Ammon's horn (tissue), 1 donor: Measurements from ENCODE around the gene TICRR.

ENCODE experiments used
- DNase-seq: peaks from one replicate; pipeline ENCODE4 v3.0.0-alpha.2; 2016; ENCODE audit warnings: low spot score

Gene TICRR

GRCh38 chr15:89654301-89654761 is 79.1 kb downstream of the TICRR start:
- no peak for DNase-seq

- no peak for DNase-seq
Observed at GRCh38 chr15:89654847-89655805, 79.9 kb downstream of the TICRR start, which contains the start of gene KIF7. Gene KIF7 (minus strand): TSS chr15:89655467. CDS start chr15:89652930, 2,537 bp downstream.

DNA sequence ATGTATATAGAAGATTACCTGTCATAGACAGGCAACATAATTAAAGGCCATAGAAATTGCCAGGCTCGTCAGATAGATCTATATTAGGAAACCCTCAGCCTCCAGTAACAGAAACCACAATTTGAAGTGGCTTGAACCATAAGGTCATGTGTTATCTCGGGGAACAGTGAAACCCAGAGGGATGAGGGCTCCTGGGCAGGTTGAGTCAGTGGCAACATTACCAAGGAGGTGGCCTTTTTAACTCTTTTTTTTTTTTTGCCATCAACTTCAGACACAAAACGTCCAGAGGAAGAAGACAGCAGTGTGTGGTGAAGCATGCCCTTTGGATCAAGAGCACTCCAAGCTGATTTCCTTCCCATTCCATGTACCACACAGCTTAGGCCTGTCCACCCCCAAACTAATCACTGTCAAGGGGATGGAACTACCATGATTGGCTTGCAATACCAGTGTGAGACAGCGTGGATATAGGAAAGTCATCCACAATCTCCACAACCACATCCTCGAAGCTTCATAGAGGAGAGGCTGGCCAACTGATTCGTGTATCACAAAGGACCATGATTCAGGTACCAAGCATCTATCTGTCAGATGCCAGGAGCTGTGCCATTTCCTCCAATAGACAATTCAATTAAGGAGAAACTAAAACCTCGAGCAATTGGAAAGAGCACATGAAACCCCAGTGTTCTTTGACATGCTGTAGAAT is 81.0 kb downstream of the TICRR start:
- no peak for DNase-seq

GRCh38 chr15:89657686-89658200 is 82.5 kb downstream of the TICRR start:
- DNase-seq, result no peak

DNA sequence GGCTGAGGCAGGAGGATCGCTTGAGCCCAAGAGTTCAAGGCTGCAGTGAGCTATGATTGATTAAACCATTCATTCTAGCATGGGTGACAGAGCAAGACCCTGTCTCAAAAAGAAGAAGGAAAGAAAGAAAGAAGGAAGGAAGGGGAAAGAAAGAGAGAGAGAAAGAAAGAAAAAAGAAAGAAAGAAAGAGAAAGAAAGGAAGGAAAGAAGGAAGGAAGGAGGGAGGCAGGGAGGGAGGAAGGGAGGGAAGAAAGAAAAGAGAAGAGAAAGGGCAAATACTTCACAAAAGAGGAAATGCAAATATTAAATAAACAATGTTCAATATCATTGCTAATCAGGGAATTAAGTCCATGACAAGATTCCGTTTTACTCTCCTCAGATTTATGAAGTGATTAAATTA is 84.0 kb downstream of the TICRR start:
- no peak for DNase-seq

GRCh38 chr15:89660556-89660955 is 85.3 kb downstream of the TICRR start:
- DNase-seq, result no peak

- no peak for DNase-seq
Observed at GRCh38 chr15:89662893-89663626, 87.8 kb downstream of the TICRR start.

DNA sequence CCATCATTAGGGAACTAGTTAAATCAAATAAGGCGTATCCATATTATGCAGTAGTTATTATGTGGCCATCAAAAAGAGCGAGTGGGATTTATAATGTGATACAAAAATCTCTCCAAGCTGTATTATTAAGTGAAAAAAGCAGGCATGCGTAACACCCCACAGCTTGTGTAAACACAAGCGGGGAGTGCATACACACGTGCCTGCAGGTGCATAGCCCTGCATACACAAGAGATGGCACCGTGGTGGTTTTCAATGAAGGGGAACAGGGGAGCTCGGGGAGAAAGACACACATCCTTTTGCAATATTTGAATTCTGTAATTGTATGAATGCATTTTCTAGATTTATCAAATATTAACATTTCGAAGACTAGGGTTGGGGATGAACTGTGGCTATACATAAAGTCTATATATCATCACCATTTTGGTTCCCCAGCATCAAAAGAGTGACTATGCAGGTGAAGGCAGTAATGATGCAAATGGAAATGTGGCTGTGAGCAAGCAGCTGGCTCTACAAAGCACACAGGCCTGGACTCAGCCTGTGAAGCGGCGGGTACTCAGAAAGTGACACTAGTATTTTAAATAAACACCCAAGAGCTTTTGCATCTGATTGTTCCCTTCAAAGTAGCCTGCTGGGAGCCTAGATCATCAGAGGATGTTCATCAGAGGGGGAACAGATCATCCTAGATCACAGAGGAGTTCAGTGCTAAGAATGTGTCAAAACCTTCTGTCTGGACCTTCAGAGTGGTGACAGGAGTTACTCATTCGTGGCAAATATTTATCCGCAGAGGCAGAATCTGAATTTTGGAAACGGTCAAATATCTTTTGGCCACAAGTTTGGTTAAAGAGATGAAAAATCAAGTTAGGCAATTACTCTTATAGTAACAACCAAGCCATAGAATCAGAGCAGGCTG is 89.4 kb downstream of the TICRR start:
- no peak for DNase-seq

GRCh38 chr15:89665449-89666181 is 90.3 kb downstream of the TICRR start:
- peak; percentile 18 for DNase-seq

DNA sequence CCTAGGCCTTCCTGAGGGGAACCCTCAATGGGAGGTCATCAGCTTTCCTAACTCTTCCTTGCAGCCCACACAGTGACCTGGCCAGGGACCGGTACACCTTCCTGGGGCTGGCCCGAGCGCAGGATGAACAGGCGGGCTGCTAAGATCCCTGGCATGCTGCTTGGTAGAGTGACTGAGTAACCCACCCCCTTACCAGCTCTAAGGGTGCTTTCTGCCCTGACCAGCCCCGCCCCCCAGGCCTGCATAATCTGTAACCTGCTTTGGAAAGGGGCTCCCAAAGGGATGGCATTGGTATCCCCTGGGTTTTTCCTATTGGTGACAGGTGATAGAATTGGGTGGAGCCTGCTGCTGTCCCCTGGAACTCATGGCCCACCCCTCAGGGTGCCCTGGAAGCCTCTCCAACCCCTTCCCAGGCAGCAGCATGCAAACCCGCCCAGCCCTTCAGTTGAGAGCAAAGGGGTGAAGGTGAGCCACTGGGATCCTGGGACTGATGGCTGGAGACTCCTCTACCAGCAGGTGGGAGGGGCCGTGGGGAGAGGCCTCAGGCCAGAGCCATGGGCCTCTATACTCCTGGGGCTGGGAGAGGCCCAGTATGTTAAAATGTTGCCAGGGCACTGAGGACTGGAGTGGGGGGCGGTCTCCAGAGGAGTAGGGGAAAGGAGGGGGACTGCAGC is 91.1 kb downstream of the TICRR start:
- DNase-seq, result no peak

DNA sequence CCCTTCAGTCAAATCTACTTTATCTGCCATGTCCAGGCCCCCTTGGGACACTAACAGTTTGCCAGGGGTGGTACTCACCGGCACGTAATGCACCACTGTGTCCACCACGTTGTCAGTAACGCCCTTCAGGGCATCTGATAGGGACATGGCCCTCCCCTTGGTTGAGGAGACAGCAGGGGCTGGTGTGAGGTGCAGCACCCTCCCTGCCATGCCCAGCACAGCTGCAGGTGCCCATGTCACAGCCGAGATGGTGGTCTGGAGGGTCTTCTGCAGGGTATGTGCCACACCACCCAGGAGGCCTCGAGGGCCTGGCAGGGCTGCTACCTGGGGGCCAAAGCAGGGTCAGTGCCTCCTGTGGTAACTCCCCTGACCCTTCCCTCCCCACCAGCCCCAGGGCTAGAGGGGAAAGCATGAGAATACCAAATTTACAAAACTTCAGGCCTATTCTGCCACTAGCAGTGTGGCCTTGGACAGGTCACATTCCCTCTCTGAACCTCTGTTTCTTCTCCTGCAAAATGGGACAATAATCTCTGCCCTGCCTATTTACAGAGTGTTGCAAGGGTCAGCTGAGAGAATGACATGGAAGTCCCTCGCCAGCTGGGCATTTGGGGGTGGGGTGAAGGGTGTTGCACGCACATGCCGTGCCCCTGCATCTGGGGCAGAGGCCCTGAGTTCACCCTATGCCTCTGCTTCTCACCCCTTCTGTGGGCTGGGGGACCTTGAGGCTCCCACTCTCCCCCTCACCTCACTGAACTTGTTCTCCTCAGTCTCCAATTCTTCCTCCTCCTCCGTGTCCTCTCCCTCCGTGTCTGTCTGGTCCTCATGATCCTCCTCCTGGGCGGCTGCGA is 91.8 kb downstream of the TICRR start:
- DNase-seq, result no peak

GRCh38 chr15:89667706-89667960 is 92.4 kb downstream of the TICRR start:
- no peak for DNase-seq

DNA sequence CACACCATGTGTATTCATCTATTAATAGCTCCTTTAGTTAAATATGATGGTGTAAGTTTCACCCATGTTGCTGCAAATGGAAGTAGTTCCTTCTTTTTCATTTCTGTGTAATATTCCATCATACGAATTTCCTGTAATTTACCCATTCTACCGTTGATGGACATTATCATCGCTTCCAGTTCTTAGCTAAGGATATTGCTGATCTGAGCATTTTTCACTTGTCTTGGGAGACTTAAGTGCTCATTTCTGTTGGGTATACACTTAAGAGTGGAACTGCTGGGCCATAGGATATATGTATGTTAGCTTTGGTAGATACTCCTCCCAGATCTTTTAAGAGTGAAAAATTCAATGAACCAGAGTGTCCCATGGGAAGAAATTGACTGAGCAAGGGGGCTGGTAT is 92.9 kb downstream of the TICRR start:
- no peak for DNase-seq

DNA sequence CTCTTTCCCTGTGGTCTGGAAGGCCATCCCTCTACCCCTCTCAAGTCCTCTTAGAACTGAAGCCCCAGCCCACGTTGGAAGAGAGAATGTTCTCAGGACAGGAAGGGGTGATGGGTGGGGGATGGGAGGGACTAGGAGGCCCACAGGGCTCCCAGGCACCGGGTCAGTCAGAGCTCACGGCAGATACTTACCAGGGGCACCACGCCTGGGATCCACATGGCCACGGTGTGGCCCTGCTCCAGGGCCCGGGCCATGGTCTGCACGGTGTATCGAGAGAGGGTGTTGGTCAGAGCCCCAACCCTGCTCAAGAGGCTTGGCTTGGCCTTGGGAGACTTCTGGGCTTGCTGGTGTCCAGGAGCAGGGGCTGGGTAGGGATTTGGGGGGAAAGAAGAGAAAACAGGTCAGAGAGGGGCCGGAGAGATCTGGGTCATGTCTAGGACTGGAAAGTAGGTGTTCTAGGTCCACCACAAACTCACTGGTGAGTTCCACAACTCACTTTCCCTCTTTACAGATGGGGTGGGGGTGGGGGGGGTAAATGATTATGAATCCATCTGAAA is 94.1 kb downstream of the TICRR start:
- no peak for DNase-seq

- no peak for DNase-seq
Observed at GRCh38 chr15:89669941-89670340, 94.7 kb downstream of the TICRR start.

- DNase-seq, result no peak
Observed at GRCh38 chr15:89670971-89671560, 95.8 kb downstream of the TICRR start.

GRCh38 chr15:89671687-89672086 is 96.4 kb downstream of the TICRR start:
- no peak for DNase-seq
